H1 (cell line): Measurements from ENCODE around the gene CNST. TPM values are rescaled to one million over a fixed set of nuclear protein-coding genes. Genes with fewer than 3 reads are reported as not detected.

Experiments
- CTCF ChIA-PET: fragments of 300-600 bp; sonication (Branson Sonifier 250); formaldehyde crosslinking; loops from one replicate; lab custom pipeline; 2021; ENCODE audit not compliant: partially characterized antibody; lab: Charles Lee
- POLR2A ChIA-PET: fragments of 300-600 bp; sonication (Branson Sonifier 250); formaldehyde crosslinking; loops from one replicate; lab custom pipeline; 2021; ENCODE audit warnings: inconsistent platforms; ENCODE audit not compliant: partially characterized antibody; lab: Charles Lee
- DNase-seq, 2 experiments: peaks; one replicate each; pipeline versions ENCODE4 v3.0.0 to v3.0.0-alpha.2; 2010 to 2022; ENCODE audit warnings: low spot score in 2 of 2, low read depth in 1 of 2, mixed read lengths in 1 of 2
- FAIRE-seq: peaks from 2 replicates; lab custom pipeline; 2011; peaks lifted over from hg19 to GRCh38; lab: Jason Lieb, UNC
- H2AFZ ChIP-seq: 2 replicates; pipeline ENCODE4 v1.8.1; 2012; ENCODE audit warnings: low read length, inconsistent platforms
- H2AK5ac ChIP-seq: 2 replicates; pipeline ENCODE4 v1.6.1; 2013; ENCODE audit warnings: low read depth, low read length
- H2BK120ac ChIP-seq: replicated peaks from 2 replicates; pipeline ENCODE3; 2013; ENCODE audit warnings: low read depth, low read length, inconsistent platforms
- H2BK12ac ChIP-seq: 2 replicates; pipeline ENCODE4 v1.6.1; 2013; ENCODE audit warnings: low read depth, low read length
- H2BK15ac ChIP-seq: 2 replicates; pipeline ENCODE4 v1.6.1; 2013; ENCODE audit warnings: low read length
- H2BK20ac ChIP-seq: 2 replicates; pipeline ENCODE4 v1.6.1; 2013; ENCODE audit warnings: low read length
- H2BK5ac ChIP-seq: 2 replicates; pipeline ENCODE4 v1.6.1; 2013; ENCODE audit warnings: low read depth, low read length
- H3K14ac ChIP-seq: 2 replicates; pipeline ENCODE4 v1.6.1; 2013; ENCODE audit warnings: inconsistent platforms; ENCODE audit not compliant: insufficient read length
- H3K18ac ChIP-seq: 2 replicates; pipeline ENCODE4 v1.6.1; 2013; ENCODE audit warnings: low read length; ENCODE audit errors: extremely low read depth
- H3K23ac ChIP-seq: 2 replicates; pipeline ENCODE4 v1.6.1; 2013; ENCODE audit warnings: inconsistent platforms; ENCODE audit not compliant: insufficient read length
- H3K23me2 ChIP-seq: 2 replicates; pipeline ENCODE4 v1.6.1; 2013; ENCODE audit warnings: low read depth, low read length
- H3K27ac ChIP-seq: 2 replicates; pipeline ENCODE4 v1.6.1; 2011; ENCODE audit warnings: low read depth, low read length, inconsistent platforms
- H3K27me3 ChIP-seq, 4 experiments: replicated peaks in 1 of 4; 1 replicate in 1 of 4; 2 replicates in 3 of 4; pipeline versions ENCODE4 v1.6.1 to v1.8.1; 2011 to 2013; ENCODE audit warnings: low read length in 3 of 4, mild to moderate bottlenecking in 3 of 4, inconsistent platforms in 2 of 4, mixed read lengths in 2 of 4, moderate library complexity in 1 of 4; ENCODE audit not compliant: control insufficient read depth in 3 of 4, insufficient read depth in 3 of 4; ENCODE audit errors: extremely low read depth in 1 of 4
- H3K36me3 ChIP-seq, 4 experiments: 2 replicates each; pipeline versions ENCODE4 v1.6.1 to v1.8.1; 2011 to 2013; ENCODE audit warnings: mild to moderate bottlenecking in 4 of 4, low read length in 3 of 4, moderate library complexity in 2 of 4, control low read depth in 1 of 4, inconsistent platforms in 1 of 4; ENCODE audit not compliant: insufficient read depth in 4 of 4, control insufficient read depth in 2 of 4
- H3K4ac ChIP-seq: replicated peaks from 2 replicates; pipeline ENCODE3; 2013; ENCODE audit warnings: low read length, low read depth, mixed read lengths, inconsistent platforms; ENCODE audit not compliant: insufficient read length
- H3K4me1 ChIP-seq, 4 experiments: replicated peaks in 1 of 4; 1 replicate in 1 of 4; 2 replicates in 3 of 4; pipeline versions ENCODE4 v1.6.1 to v1.8.1; 2011 to 2013; ENCODE audit warnings: low read length in 3 of 4, inconsistent platforms in 2 of 4, mixed read lengths in 1 of 4; ENCODE audit not compliant: insufficient read depth in 4 of 4, control insufficient read depth in 3 of 4
- H3K4me2 ChIP-seq, 2 experiments: 2 replicates each; pipeline versions ENCODE4 v1.6.1 to v1.8.1; 2011 to 2013; ENCODE audit warnings: low read depth in 2 of 2, low read length in 2 of 2, control low read depth in 1 of 2, inconsistent platforms in 1 of 2, mild to moderate bottlenecking in 1 of 2; ENCODE audit not compliant: insufficient read depth in 1 of 2
- H3K4me3 ChIP-seq, 4 experiments: fragments of 200-600, 300-600 bp in 1 of 4; sonication (generic), shearing (Covaris generic), sonication (Bioruptor Twin) in 1 of 4; 2 replicates each; pipeline versions ENCODE4 v1.5.1 to v1.8.1; 2011 to 2016; ENCODE audit warnings: low read length in 4 of 4, low read depth in 3 of 4, control low read depth in 2 of 4, inconsistent platforms in 2 of 4, mild to moderate bottlenecking in 2 of 4, mixed read lengths in 1 of 4, moderate library complexity in 1 of 4; ENCODE audit not compliant: insufficient read depth in 2 of 4; ENCODE audit errors: extremely low read depth in 1 of 4
- H3K56ac ChIP-seq: replicated peaks from 2 replicates; pipeline ENCODE3; 2013; ENCODE audit warnings: low read depth, mild to moderate bottlenecking, mixed read lengths, low read length, inconsistent platforms; ENCODE audit not compliant: insufficient read length
- H3K79me1 ChIP-seq: 2 replicates; pipeline ENCODE4 v1.6.1; 2013; ENCODE audit warnings: low read depth, low read length, control low read depth
- H3K79me2 ChIP-seq, 2 experiments: 2 replicates each; pipeline versions ENCODE4 v1.6.1 to v1.8.1; 2012 to 2013; ENCODE audit warnings: low read length in 2 of 2, mild to moderate bottlenecking in 2 of 2, inconsistent platforms in 1 of 2; ENCODE audit not compliant: insufficient read depth in 2 of 2, control insufficient read depth in 1 of 2
- H3K9ac ChIP-seq, 4 experiments: replicated peaks in 1 of 4; 1 replicate in 1 of 4; 2 replicates in 3 of 4; pipeline versions ENCODE4 v1.6.1 to v1.8.1; 2011 to 2013; ENCODE audit warnings: low read depth in 3 of 4, low read length in 3 of 4, control low read depth in 2 of 4, mild to moderate bottlenecking in 2 of 4, moderate library complexity in 2 of 4, inconsistent platforms in 1 of 4; ENCODE audit errors: extremely low read depth in 1 of 4
- H3K9me3 ChIP-seq, 2 experiments: 2 replicates each; pipeline versions ENCODE4 v1.6.1 to v1.8.1; 2012 to 2013; ENCODE audit warnings: mild to moderate bottlenecking in 2 of 2, moderate library complexity in 2 of 2, control low read depth in 1 of 2, inconsistent platforms in 1 of 2, low read depth in 1 of 2, low read length in 1 of 2, mixed read lengths in 1 of 2; ENCODE audit not compliant: insufficient read depth in 2 of 2
- H4K20me1 ChIP-seq, 2 experiments: replicated peaks in 1 of 2; 2 replicates each; pipeline versions ENCODE3 to v1.8.1; 2011 to 2013; ENCODE audit warnings: inconsistent platforms in 2 of 2, low read length in 2 of 2, mild to moderate bottlenecking in 1 of 2; ENCODE audit not compliant: insufficient read depth in 2 of 2, control insufficient read depth in 1 of 2
- H4K5ac ChIP-seq: 2 replicates; pipeline ENCODE4 v1.6.1; 2013; ENCODE audit warnings: low read length, low read depth, mixed read lengths, inconsistent platforms; ENCODE audit not compliant: insufficient read length
- H4K8ac ChIP-seq: 2 replicates; pipeline ENCODE4 v1.8.0; 2013; ENCODE audit warnings: mild to moderate bottlenecking, moderate library complexity, low read length, inconsistent platforms; ENCODE audit not compliant: insufficient read depth; ENCODE audit errors: extremely low read depth
- H4K91ac ChIP-seq: replicated peaks from 2 replicates; pipeline ENCODE3; 2013; ENCODE audit warnings: low read length, mixed read lengths, inconsistent platforms; ENCODE audit not compliant: insufficient read length
- ASH2L ChIP-seq: fragments of 200-600, 300-600 bp; sonication (generic); IDR thresholded peaks from one replicate; pipeline ENCODE4 v1.7.1; 2017; ENCODE audit warnings: low read length
- BACH1 ChIP-seq: IDR thresholded peaks from 2 replicates; pipeline ENCODE4 v1.6.1; 2012; ENCODE audit warnings: low read length, improper control_type of control experiment
- CBX5 ChIP-seq: fragments of 300-800, 300-1000 bp; sonication (generic); IDR thresholded peaks from 2 replicates; pipeline ENCODE4 v1.7.1; 2016; ENCODE audit warnings: antibody characterized with exemption, low read length, low read depth
- CEBPB ChIP-seq: IDR thresholded peaks from 2 replicates; pipeline ENCODE4 v1.6.1; 2012; ENCODE audit warnings: low read depth, low read length
- CTBP2 ChIP-seq: IDR thresholded peaks from 2 replicates; pipeline ENCODE4 v1.7.0; 2011; ENCODE audit warnings: borderline replicate concordance, mild to moderate bottlenecking, moderate library complexity, mixed read lengths, low read length; ENCODE audit not compliant: insufficient read depth, insufficient read length
- EP300 ChIP-seq, 2 experiments: IDR thresholded peaks; 1 replicate in 1 of 2; 2 replicates in 1 of 2; pipeline ENCODE4 v1.6.1; 2011 to 2012; ENCODE audit warnings: low read depth in 2 of 2, low read length in 2 of 2, mild to moderate bottlenecking in 2 of 2, borderline replicate concordance in 1 of 2, inconsistent platforms in 1 of 2, moderate library complexity in 1 of 2
- FOSL1 ChIP-seq: IDR thresholded peaks from 2 replicates; pipeline ENCODE4 v1.6.1; 2011; ENCODE audit warnings: mild to moderate bottlenecking, low read depth, low read length, moderate library complexity; ENCODE audit not compliant: insufficient read depth
- JUND ChIP-seq: IDR thresholded peaks from 2 replicates; pipeline ENCODE4 v1.6.1; 2011; ENCODE audit warnings: mild to moderate bottlenecking, improper control_type of control experiment, low read length
- KDM5A ChIP-seq: fragments of 200-600 bp; IDR thresholded peaks from 2 replicates; pipeline ENCODE4 v1.7.1; 2012; ENCODE audit warnings: mild to moderate bottlenecking, low read length, inconsistent platforms, mixed read lengths
- PHF8 ChIP-seq: fragments of 200-600 bp; sonication (generic); conservative IDR thresholded peaks from 2 replicates; pipeline ENCODE4 v1.7.1; 2012; ENCODE audit warnings: low read depth, mild to moderate bottlenecking, inconsistent platforms, low read length, moderate library complexity
- RNF2 ChIP-seq: fragments of 200-900, 300-1000 bp; sonication (generic); IDR thresholded peaks from 2 replicates; pipeline ENCODE4 v1.7.1; 2016; ENCODE audit warnings: borderline replicate concordance, low read depth, mild to moderate bottlenecking, antibody characterized with exemption, low read length; ENCODE audit not compliant: poor library complexity, severe bottlenecking; ENCODE audit errors: missing control alignments
- RXRA ChIP-seq: IDR thresholded peaks from 2 replicates; pipeline ENCODE4 v1.6.1; 2011; ENCODE audit warnings: low read depth, mild to moderate bottlenecking, low read length, moderate library complexity; ENCODE audit not compliant: insufficient read depth
- SP1 ChIP-seq: IDR thresholded peaks from 2 replicates; pipeline ENCODE4 v1.6.1; 2011; ENCODE audit warnings: low read depth, low read length
- SUZ12 ChIP-seq: fragments of 200-600 bp; sonication (generic); IDR thresholded peaks from 2 replicates; pipeline ENCODE4 v1.6.1; 2012; ENCODE audit warnings: mild to moderate bottlenecking, inconsistent platforms, low read length, moderate library complexity, mixed read lengths
- TCF12 ChIP-seq: IDR thresholded peaks from 2 replicates; pipeline ENCODE4 v1.6.1; 2011; ENCODE audit warnings: low read depth, mild to moderate bottlenecking, low read length
- WGBS, 2 experiments: shearing (Covaris generic) in 1 of 2; methylation state at CpG; one replicate each; pipeline versions ENCODE4 v1.1.6 to v1.1.7; 2013 to 2015; ENCODE audit warnings: low lambda C conversion rate in 2 of 2, mixed read lengths in 2 of 2, inconsistent platforms in 1 of 2, low coverage in 1 of 2, missing lambda C conversion rate in 1 of 2; ENCODE audit not compliant: insufficient replicate concordance in 2 of 2, insufficient coverage in 1 of 2, insufficient read length in 1 of 2; ENCODE audit errors: extremely low coverage in 1 of 2, missing lambda C conversion rate in 1 of 2; 5-methylcytosine and 5-hydroxymethylcytosine counted together
- polyA plus RNA-seq, 7 experiments: library from polyadenylated mRNA; depleted of rRNA in 3 of 7; stranded (reverse) in 5 of 7; unstranded in 2 of 7; fragments of >200 nt in 5 of 7; fragments of 200-250 nt in 2 of 7; gene quantifications; 1 replicate in 5 of 7; 2 replicates in 1 of 7; 4 replicates in 1 of 7; pipeline versions ENCODE4 v1.2.1 to v1.2.3, GENCODE V29; 2011 to 2013; ENCODE audit warnings: missing spikeins in 2 of 7, mixed read lengths in 2 of 7
- total RNA-seq: library from RNA; stranded (reverse); fragmentation: NEBNext Ultra II Directional; extraction: Animal tissue kit (Norgen Biotek cat#: 25700); gene quantifications from 2 replicates; pipeline ENCODE4 v1.2.1, GENCODE V29; 2021

Gene CNST
- total and polyA plus RNA-seq, 2 of the 8 experiments (the other 6 are each of a cell fraction or from before 2014, with no cell fraction given), result 5.3 to 21.3 TPM

DNA sequence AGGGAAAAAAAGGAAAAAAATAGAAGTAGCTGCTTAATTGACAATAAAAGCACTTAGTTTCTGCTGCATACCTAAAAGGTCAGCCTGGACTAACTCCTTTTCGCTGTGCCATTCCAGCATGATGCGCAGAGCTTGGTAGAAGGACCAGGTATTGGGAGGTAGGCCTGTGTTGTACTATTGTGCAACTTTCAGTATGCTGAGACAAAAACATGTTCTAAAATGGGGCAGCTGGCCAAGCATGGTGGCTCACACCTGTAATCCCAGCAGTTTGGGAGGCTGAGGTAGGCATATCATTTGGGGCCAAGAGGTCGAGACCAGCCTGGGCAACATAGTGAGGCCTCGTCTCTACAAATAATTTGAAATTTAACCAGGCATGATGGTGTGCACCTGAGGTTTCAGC, 142.9 kb downstream of the CNST start:
- Histone ChIP-seq H3K4me3 (no peak overlapping the region), H3K9me3 (peaks cover under 1 to 5% of the 10 kb centered on the region in 2 experiments; a peak in 1 of 4 replicates), H3K79me1 (no peaks in the 10 kb centered on the region), H3K79me2 (no peaks in the 10 kb centered on the region), H4K20me1 (no peaks in the 10 kb centered on the region), H2BK15ac (no peak overlapping the region), H4K8ac (no peak overlapping the region), H3K23ac (no peak overlapping the region), H2BK5ac (no peak overlapping the region), H2BK12ac (no peak overlapping the region), H3K27ac (no peak overlapping the region), H3K36me3 (no peaks in the 10 kb centered on the region), H4K5ac (no peak overlapping the region), H3K4me1 (no peaks in the 10 kb centered on the region), H3K4me2 (no peak overlapping the region), H3K4ac (no peak overlapping the region), H3K23me2 (no peaks in the 10 kb centered on the region; the same call in 1 of the 2 replicates), H3K14ac (no peak overlapping the region), H3K9ac (no peak overlapping the region), H2AFZ (no peak overlapping the region), H2BK20ac (no peak overlapping the region), H3K27me3 (no peaks in the 10 kb centered on the region), H3K56ac (no peak overlapping the region), H2BK120ac (no peak overlapping the region), H4K91ac (no peak overlapping the region), H2AK5ac (no peak overlapping the region), H3K18ac (no peak overlapping the region)
- ChIA-PET POLR2A (no interaction called here), CTCF (interaction anchor here (1.3 to 8.7 kb wide), 5 partner anchors 14 to 45 kb away, joined by 3 to 91 read pairs (median 3); partner anchors contain the start of gene SCCPDH)
- no peak for DNase-seq
- TF ChIP-seq EP300 (IDR thresholded peaks at IDR 0.05; ENCODE audit: borderline replicate concordance in 1 of 2, low read depth in 2 of 2, low read length in 2 of 2), result no peak
- TF ChIP-seq RNF2, result no peak
- TF ChIP-seq BACH1, result no peak
- no peak for TF ChIP-seq ASH2L
- no peak for TF ChIP-seq JUND
- no peak for TF ChIP-seq PHF8
- no peak for TF ChIP-seq CEBPB
- no peak for TF ChIP-seq TCF12
- no peak for TF ChIP-seq KDM5A
- no peak for TF ChIP-seq CTBP2
- no peak for TF ChIP-seq SP1
- no peak for TF ChIP-seq SUZ12
- TF ChIP-seq CBX5, result no peak
- TF ChIP-seq RXRA, result no peak
- no peak for TF ChIP-seq FOSL1
- 86% methylated on average over 4 of the region's 4 CpGs; no CpG with 5 or more reads in 1 of the 2 experiments for WGBS, 2 experiments
- no peak for FAIRE-seq
